ENCODE results near the gene LCN15. TPM values are rescaled to one million over a fixed set of nuclear protein-coding genes. Genes with fewer than 3 reads are reported as not detected.
A peak's percentile ranks its signal among the peaks of the same experiment; 100 is the strongest.
"Not testable (repeated sequence)": the region's sequence is repeated elsewhere in the genome, so short reads cannot be mapped to it uniquely, and the experiment has no call there.

The LCN15 gene
- total and polyA plus RNA-seq, 8 donors = 0.06 to 0.18 (median 0.07) TPM; not detected in 3

- Histone ChIP-seq H3K36me3 (peaks cover 0 to 19% of the 10 kb centered on the region in 2 donors), H3K4me3 (no peak overlapping the region), H3K9me3 (no peaks in the 10 kb centered on the region), H3K27me3 (no peaks in the 10 kb centered on the region), H3K27ac (no peak overlapping the region), H3K4me1 (peaks cover 8 to 39% of the 10 kb centered on the region in 2 donors)
- DNase-seq = no peak
- ATAC-seq = no peak
- intact Hi-C loops (cut with DNase I) = loop anchor here in 1 of 2 donors (10.0 kb wide), 1 partner anchor 275 kb away; no protein-coding TSS in a partner anchor
- TF ChIP-seq CTCF (IDR thresholded peaks at IDR 0.05) = no peak
Observed at GRCh38 chr9:136789523-136789937, 25.2 kb upstream of the LCN15 start.

- peak in 1 of 4 donors; percentile 39 for DNase-seq
- Histone ChIP-seq H3K4me1 (peaks cover 8 to 39% of the 10 kb centered on the region in 2 donors), H3K36me3 (peaks cover 0 to 16% of the 10 kb centered on the region in 2 donors)
- H3K27me3 ChIP-seq, H3K27ac ChIP-seq, H3K9me3 ChIP-seq, ATAC-seq, H3K4me3 ChIP-seq: not testable (repeated sequence)
- intact Hi-C loops (cut with DNase I) = loop anchor here in 1 of 2 donors (10.0 kb wide), 1 partner anchor 276 kb away; no protein-coding TSS in a partner anchor
Observed at GRCh38 chr9:136788644-136789522, 24.6 kb upstream of the LCN15 start.

DNA sequence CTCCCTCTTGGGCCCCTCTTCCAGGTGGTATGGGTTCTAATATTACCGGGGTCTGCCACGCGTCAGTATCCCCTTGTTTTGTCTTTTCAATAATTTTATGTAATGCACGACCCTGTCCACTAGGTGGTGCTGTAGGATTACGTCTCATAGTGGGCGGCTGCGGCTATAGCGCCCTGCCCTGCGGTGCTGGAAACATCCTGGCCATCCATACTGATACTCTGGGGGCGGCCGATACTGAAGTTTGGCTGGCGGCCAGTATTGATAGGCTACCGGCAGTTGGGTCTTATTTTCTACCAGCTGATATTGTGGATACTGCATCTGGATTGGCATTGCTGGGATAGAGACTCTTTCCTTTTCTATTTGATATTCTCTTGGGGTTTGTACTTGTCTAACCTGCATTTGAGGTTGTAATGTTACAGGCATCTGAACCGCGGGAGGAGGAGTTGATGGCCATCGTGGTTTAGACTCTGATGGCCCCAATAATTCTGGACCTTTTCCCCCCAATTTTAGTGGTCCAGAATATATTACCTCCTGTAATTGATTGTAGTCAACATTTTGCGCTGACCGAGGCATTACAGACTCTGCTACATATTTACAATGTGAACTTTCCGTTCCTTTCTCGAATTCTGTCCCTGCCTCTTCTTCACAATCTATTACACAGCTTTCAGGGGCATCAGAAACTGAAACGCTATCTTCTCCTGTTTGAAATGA lies 23.5 kb upstream of the LCN15 start:
- DNase-seq (peak in 3 of 4 donors; percentile 65 to 86 (median 77)), ATAC-seq (no peak)
- peaks cover 0 to 5% of the 10 kb centered on the region in 2 donors for H3K36me3 ChIP-seq
- no peak overlapping the region for H3K27ac ChIP-seq
- peaks cover 8 to 33% of the 10 kb centered on the region in 2 donors for H3K4me1 ChIP-seq
- no peak overlapping the region for H3K4me3 ChIP-seq
- TF ChIP-seq CTCF (IDR thresholded peaks at IDR 0.05) = peak; percentile 76 to 83
- intact Hi-C loops (cut with DNase I) = loop anchor here in 1 of 2 donors (10.0 kb wide), 1 partner anchor 277 kb away; no protein-coding TSS in a partner anchor
- H3K9me3 ChIP-seq = no peaks in the 10 kb centered on the region
- H3K27me3 ChIP-seq = no peaks in the 10 kb centered on the region

GRCh38 chr9:136786983-136787382 lies 22.7 kb upstream of the LCN15 start:
- H3K27me3 ChIP-seq, H3K4me3 ChIP-seq, H3K36me3 ChIP-seq, DNase-seq, H3K27ac ChIP-seq, H3K9me3 ChIP-seq, ATAC-seq: not testable (repeated sequence)
- peaks cover 4 to 25% of the 10 kb centered on the region in 2 donors for H3K4me1 ChIP-seq
- intact Hi-C loops (cut with DNase I) = loop anchor here in 1 of 2 donors (10.0 kb wide), 1 partner anchor 278 kb away; no protein-coding TSS in a partner anchor

DNA sequence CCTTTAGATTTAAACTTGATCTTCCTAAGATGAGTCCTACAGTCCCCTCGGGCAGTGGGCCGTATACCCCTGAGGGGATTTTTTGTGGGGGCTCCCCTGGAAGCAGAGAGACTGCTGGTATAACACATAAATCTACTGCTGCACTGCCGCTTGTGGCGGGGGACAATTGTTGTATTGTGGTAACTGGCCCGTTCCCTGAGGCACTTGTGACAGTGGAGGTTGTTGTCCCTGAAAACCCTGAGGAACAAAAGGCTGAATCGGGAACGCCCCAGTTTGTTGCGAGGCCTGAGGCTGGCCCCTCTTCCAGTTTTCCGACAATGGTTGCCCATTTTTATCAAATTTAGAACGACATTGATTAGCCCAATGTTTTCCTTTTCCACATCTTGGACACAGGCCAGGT lies 22.1 kb upstream of the LCN15 start:
- Histone ChIP-seq H3K9me3 (no peaks in the 10 kb centered on the region), H3K4me3 (no peak overlapping the region), H3K4me1 (peaks cover 0 to 19% of the 10 kb centered on the region in 2 donors), H3K36me3 (no peaks in the 10 kb centered on the region), H3K27ac (no peak overlapping the region), H3K27me3 (no peaks in the 10 kb centered on the region)
- intact Hi-C loops (cut with DNase I) = loop anchor here in 1 of 2 donors (10.0 kb wide), 1 partner anchor 278 kb away; no protein-coding TSS in a partner anchor
- no peak for ATAC-seq
- no peak for DNase-seq
- no peak for TF ChIP-seq CTCF (IDR thresholded peaks at IDR 0.05)

DNA sequence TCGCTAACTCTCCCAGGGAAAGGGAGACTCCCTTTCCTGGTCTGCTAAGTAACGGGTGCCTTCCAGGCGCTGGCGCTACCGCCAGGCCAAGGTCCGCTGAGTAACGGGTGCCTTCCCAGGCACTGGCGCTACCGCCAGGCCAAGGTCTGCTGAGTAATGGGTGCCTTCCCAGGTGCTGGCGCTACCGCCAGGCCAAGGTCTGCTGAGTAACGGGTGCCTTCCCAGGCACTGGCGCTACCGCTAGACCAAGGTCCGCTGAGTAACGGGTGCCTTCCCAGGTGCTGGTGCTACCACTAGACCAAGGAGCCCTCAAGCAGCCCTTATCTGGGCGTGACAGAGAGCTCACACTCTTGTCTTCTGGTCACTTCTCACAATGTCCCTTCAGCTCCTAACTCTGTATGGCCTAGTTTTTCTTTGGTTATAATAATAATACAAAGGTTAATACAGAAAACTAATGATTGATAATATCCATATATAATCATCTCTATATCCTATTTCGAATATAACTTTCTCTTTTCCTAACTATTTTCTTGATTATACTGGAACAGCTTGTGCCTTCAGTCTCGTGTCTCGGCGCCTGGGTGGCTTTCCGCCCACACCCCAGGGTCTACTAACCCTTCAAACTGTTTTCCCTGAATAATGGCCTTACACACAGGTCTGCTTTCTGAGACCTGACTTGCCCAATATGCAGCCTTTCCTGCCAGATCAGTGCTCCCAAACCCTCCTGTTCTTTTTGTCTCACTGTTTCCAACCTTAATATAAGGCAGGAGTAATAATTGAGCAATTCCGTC lies 21.4 kb upstream of the LCN15 start:
- H3K36me3 ChIP-seq, H3K4me3 ChIP-seq, H3K27me3 ChIP-seq, H3K27ac ChIP-seq, ATAC-seq, H3K9me3 ChIP-seq: not testable (repeated sequence)
- H3K4me1 ChIP-seq = peaks cover 0 to 18% of the 10 kb centered on the region in 2 donors
- intact Hi-C loops (cut with DNase I) = loop anchor here in 1 of 2 donors (10.0 kb wide), 1 partner anchor 279 kb away; no protein-coding TSS in a partner anchor
- peak in 1 of 4 donors; percentile 37 for DNase-seq

Measured in left lung (tissue), 10 donors.